HG02970 (cell line): Measurements from ENCODE around the gene MAML2.
A peak's percentile ranks its signal among the peaks of the same experiment; 100 is the strongest.

Experiments
- ATAC-seq: cut with Tn5 transposase; IDR thresholded peaks from one replicate; pipeline ENCODE4 v1.9.1; 2021; ENCODE audit warnings: mild to moderate bottlenecking, moderate library complexity, moderate number of reproducible peaks; ENCODE audit not compliant: unreplicated experiment, low FRiP score

MAML2 gene

DNA sequence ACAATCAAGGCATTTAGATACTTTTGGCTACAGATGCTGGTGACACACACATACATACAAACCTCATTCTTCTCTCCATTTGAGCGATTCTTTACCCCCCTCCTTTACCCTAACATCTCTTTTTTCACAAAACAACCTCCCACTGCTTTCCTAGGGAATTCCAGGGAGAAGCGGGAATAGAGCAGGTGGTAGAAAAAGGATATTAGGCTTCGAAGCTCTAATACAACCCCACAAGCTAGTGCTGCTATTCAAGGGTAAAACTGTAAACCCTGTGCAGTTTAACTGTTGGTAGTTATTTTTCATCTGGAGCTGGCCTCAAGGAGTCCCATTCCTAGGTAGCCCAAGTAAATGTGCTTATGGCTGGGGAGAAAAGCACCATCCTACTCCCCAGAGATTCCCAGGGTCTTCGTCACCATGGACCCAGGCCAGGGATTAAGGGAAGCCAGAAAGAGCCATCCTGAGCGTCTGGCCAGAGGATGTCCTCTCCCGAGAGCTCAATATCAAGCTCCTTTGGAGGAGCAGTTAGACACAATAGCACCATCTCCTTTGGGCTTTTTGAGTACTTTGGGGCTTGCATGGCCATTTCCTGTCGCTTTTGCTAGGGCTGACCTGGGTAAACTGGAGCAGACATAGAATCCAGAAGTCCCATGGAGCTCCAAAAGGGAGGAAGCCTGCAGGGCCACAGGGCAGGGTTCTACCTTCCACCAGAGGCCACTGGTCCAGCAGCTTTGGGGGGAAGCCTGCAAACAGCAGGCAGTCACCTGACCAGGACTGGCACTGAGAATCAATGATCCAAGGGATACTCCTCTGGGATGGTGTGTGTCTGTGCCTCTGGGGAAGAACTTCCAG, 3.1 kb downstream of the MAML2 start:
- ATAC-seq, result no peak

DNA sequence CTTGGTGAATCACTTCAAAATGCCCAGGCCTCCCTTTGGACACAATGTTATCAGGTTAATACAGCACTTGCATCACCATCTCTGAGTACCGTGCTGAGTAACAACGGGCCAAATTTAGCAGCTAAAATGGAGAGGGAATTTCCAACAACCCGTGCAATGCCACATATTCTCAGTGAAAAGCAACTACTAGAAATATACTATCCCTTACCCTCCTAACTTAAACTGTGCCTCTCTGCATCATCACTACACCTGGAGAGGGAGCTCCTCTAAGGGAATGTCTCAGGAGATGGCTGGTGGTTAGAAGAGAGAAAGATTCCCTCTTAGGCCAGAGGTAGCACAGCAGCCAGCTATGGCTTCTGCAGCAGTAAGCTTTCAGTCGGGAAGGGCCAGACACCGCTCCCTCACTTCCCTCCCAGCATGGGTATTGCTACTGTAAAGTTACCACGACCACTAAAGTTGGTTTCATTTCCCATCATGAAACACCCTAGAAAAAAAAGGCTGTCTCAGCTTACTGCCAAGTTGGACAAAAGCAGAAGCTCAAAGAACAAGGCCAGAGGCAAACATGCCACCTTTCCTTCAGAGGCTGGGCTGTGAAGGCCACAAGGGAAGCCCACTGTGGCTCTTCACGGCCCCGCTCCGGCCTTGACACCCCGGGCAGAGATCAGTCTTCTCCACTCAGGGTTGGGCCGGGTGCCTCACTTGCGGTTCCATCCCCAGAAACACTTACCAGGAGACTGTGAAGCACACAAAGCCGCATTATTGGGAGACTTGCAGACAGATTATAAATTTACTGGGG, 3.9 kb downstream of the MAML2 start:
- ATAC-seq, result peak; percentile 34

DNA sequence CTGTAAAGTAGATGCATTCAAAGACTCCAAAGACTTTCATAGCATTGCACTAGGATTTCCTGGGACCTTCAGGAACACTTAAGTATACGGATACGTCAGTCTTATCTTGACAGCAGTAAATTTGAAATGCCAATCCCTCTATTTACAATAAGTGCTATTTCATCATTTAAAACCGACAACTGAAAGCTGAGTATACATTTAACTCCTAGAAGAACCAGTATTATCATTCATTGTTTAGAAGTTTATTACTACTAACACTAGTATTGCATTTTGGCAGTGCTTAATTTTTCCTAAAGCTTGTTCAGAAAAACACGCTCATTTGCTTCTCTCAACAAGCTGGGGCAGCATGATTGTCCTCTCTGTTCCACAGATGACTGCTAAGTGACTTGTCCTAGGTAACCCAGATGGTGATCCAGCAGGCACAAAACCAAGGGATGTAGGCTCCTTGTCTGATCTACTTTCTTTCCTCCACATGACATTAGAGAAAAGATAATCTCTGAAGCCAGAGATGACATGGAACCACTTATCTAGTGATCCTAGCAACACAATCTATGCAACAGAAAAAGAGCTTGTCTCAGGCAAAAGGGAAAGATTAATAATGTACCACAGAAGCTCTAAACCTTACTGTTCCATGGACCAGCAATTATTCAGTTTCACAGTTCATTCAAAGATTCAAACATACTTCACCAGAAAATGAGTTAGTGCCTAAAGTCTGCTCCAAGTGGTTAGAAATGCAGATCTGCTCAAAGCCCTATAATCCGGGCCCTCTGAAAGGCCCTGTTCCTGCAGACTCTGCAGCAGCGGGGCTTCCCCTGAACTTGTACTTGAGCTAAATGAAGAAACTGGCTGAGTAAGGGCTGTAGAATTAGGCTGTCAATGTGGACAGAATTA, 5.2 kb downstream of the MAML2 start:
- ATAC-seq, result no peak

DNA sequence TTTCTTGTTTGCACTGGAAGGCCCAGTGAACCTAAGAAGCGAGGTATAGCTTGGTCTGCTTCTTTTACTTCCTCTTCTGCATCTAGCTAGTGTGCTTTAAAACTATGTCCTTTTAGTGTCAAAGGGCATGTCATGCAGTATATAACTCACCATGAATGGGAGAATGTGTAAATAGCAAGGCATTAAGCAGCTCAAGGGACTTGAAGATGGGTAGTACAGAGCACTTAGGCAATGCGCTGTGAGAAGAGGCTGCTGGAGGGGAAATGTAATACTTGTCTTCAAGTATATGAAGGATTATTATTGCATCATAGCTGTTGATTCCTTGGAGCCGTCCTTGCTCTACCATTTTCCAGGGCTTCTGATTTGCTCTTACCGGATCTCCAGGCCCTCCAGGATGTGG, 7.6 kb downstream of the MAML2 start:
- no peak for ATAC-seq

DNA sequence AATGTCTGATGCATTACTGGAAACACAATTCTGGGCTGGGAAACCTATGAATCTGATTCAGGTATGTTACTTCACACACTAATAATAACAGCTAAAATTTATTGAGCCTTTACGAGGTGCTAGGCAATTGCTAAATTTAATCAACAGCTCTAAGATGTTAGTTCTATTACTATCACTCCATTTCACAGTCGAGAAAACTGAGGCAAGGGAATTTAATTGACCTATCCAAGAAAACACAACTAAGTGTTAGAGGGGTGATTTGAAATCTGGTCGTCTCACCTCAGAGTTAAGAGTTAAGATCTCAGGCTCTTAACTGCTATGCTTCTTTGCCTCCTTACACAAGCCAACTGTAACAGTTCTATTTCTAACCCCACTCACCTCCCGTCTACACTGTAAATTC, 8.8 kb downstream of the MAML2 start:
- ATAC-seq, result no peak

DNA sequence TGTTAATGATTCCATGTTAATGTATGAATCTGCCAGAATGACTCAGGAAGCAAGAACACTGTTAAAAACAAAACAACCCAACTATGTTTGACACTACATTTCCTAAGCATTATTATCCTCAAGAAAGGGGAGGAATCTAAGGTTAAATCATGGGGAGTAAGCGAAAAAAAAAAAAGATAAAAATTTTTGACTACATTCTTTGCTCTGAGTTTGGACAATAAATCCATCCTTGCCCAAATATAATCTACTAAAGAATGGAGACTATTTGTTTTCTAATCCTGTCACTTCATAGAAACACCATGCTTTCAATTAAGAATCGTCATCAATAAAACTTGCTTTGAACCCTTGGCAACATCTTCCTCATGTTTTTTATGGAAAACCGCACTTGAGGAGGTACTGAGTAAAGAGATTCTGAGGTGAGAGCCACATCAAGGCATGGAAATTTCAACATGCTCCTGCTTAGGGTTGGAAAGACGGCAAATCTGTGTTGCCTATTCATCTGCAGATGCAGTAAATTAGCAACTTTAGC, 9.7 kb downstream of the MAML2 start:
- ATAC-seq, result no peak

DNA sequence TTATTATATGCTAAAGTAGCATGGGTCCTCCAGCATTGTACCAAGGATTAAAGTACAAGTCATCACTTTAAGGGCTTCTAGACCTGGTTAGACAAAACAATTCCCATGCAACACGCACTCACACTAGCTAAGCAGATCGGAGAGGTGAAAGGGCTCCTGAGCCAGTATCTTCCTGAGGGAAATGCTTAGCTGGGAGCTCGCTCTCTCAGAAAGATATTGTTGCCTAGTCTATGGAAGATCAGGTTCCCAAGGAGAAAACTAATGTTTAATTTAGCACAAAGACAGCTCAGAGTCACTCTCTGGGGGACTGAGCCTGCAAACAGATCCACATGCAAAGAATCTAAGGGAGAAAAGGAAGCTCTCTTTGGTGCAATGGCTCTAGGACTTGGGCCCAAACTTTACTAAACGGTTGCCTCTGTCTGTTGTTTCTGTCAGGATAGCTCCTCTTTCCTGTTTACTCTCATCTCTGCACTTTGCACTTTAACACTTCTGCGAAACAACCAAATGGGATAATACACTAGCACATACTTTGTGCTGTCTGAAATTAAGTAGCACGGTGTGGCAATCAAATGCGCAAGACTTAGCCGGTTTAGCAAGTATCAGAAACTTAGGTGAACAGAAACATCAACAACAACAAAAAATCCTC, 10.7 kb downstream of the MAML2 start:
- no peak for ATAC-seq

DNA sequence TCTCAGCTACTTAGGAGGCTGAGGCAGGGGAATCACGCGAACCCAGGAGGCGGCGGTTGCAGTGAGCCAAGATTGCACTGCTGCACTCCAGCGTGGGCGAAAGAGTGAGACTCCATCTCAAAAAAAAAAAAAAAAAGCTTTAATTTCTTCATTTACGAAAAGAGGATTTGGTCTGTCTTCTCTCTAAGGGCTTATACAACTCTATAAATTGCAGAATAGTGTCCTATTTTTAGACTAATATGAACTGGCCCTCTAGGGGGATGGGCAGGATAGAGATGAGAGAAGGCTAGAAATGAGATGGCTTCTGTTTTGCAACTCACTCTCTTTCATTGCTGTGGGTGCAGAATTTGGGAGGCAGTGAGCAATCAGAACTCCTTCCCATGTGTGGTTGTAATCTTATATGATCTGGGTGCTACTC, 11.3 kb downstream of the MAML2 start:
- ATAC-seq, result no peak

DNA sequence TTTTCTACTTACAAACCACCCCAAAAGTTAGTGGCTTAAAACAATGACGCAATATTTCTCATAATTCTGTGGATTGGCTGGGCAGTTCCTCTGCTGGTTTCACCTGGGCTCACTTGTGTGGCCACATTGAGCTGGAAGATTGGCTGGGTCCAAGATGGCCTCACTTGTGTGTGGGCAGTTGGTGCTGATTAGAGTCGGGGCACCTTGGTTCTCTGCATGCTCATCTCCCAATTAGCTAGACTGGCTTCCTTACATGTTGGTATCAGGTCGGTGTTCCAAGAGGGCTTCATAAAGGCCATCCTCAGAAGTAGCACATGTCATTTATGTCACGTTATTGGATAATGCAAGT, 12.5 kb downstream of the MAML2 start:
- no peak for ATAC-seq

DNA sequence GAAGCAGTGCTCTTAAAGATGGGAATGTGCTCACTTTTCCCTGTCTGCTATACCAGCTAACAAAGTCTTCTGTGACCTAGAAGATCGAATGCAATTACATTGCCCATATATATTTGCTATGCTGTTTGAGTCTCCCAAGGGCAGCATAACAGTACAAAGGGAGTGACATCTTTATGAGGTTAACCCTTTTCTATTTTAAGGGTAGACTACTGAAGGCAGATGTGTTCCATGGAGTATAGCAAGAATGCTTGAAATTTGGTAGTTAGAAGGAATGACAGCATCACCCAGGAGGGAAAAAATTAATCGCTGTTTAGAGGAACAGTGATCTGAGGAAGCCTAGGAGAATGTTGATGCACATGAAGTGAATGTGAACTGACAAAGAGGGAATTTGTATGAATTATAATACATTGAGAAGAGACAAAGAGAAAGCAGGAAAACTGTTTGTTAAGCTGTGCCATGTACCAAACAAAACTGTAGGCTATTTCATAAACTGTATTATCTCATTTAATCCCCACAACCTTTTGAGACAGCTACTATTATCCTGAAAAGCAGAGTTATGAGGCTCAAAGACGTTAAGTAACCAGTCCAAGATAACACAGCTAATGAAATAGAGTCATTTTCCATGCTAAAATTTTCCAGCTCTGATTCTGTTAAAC, 13.0 kb downstream of the MAML2 start:
- ATAC-seq, result no peak

DNA sequence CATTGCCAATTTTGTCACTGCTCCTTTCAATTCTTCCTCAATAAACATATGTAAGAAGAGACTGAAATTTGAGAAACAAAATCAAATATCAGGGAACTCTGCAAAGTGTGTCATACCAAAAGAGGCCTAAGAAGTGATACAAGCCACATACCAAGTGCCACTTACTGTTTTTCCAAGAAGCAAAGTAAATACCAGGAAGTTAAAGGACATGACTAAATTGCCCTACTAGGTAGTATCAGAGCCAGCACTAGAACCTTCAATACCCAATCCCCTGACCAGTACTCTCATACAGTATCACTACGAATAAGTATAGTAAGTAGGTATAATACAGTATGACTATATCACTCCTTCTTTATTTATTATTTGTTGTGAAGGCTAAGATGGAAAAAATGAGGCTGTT, 13.6 kb downstream of the MAML2 start:
- ATAC-seq, result no peak

DNA sequence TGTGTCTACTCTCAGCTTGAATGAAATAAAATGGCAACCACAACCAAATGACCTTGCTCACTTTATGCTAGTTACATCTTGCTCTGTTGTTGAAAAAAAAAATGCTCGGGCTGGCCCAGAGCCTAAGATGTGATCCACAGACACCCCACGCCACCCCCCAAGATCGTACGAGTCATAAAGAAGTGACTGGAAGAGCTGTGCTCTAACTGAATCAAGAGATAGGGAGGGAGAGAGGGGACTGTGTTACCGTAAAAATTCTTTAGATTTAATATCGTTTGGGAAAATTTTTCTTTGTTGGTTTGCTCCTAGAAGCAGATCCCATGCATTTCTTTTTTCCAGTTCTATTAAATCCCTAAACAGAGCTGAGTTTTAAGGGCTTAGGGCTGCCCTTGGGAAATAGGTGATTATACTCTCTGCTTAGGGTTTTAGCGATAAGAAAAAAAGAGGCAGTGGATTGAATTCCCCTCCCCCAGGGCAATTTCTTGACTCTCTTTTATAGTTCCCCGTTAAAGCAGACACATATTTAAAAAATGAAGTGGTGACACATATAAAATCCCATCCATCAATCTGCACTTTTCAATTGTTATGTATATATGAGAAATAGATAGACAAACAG, 14.5 kb downstream of the MAML2 start:
- ATAC-seq, result no peak

DNA sequence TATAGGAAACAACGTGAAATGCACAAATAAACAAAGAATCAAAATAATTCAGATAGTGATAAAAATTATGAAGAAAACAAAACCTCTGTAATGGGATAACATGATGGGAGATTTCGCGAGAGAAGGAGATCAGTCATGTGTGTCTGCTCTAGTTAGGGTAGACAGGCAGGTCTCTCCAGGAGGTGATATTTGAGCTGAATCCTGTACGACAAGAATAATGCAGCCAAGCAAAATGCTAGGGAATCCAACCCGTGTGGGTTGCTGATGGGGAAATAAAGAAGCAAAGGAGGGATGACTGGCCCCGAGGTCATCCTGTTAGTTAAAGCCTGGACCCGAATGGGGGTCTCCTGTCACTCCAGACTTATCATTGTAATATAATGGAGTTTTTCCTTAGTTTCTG, 16.0 kb downstream of the MAML2 start:
- no peak for ATAC-seq

DNA sequence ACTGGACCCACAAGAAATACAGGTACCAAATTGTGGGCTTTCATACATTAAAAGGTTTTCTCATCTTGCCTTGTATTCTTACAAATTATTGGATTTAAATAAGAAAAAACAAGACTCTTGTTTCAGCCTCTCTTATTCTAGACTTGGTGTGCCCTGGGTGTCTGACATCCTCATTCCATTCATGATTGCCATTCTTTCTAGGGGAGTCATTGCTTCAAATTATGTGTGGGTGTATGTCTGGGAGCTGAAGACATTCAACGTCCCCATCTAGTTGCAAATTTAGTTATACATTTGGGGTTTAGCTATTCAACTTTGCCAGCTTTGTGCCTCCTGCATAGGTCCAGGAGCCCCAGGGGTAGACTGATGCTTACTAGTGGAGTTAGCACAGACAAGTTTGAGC, 18.1 kb downstream of the MAML2 start:
- ATAC-seq, result no peak

DNA sequence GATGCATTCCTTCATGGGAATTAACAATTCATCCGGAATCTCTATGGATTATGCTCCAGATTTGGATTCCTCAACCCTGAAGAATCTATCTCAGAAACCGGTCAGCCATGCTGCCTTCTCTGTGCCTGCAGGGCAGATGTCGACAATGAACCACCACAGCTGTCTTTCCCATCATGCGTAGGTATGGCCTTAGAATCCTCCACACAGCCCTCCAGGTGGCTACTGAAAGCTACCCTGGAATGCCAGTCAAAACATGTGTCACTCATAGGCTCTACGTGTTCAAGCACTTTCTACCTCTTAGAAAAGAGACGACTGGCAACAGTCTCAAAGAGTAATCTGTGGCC, 19.4 kb downstream of the MAML2 start:
- ATAC-seq, result no peak

DNA sequence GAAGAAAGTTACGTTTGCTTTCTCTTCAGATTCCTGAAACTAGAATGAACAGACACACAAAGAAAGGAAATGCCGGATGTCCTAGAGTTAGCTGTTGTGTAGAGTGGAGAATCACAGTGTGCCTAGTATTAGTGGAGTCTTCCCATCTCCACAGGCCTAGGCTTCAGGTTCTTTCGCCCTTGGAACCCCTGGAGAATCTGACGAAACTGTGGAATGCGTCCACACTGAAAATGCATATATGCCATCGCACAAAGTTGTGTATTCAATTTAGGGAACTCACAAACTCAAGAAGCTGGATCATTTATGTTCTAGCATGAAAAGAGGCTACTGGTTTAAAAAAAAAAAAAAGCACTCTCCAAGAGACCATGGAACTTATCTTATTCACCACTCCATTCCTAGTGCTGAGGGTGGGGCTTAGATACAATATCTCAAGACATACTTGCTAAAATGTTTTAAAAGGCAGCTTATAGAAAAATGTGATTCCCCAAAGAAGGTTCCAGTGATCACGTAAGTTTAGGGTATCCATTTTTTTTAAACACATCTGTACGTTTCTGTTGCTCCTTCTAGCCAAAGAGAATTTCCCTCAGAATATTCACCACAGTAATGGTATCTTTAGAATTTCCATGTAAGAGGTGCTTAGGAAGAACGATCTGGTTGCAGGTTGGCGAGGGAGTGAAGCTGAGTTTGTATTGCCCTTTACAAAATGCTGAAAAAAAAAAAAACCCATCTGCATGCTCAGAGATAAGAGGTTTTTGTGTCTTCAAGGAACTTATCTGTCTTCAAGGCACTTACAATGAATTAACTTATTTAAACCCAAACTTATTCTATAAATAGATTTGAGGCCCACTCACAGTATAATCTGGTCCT, 20.0 kb downstream of the MAML2 start:
- ATAC-seq, result no peak

DNA sequence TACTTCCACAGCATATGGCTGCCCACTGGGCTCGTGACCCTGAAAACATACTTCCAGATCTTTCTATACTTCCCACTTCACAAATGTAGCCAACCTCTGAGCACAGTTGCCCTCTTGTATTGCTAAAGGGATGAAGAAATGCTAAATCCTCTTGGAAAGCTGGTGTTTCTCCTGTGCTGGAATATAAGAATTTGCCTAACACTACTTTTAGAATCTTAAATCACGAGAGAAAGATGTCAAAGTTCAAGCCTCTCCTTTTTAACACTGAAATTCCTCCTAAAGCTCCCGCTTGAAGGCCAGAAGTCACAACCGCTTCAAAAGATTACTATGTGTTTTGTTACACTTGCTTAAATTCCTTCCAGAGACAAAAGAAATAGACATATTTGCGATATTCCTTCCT, 21.9 kb downstream of the MAML2 start:
- no peak for ATAC-seq

DNA sequence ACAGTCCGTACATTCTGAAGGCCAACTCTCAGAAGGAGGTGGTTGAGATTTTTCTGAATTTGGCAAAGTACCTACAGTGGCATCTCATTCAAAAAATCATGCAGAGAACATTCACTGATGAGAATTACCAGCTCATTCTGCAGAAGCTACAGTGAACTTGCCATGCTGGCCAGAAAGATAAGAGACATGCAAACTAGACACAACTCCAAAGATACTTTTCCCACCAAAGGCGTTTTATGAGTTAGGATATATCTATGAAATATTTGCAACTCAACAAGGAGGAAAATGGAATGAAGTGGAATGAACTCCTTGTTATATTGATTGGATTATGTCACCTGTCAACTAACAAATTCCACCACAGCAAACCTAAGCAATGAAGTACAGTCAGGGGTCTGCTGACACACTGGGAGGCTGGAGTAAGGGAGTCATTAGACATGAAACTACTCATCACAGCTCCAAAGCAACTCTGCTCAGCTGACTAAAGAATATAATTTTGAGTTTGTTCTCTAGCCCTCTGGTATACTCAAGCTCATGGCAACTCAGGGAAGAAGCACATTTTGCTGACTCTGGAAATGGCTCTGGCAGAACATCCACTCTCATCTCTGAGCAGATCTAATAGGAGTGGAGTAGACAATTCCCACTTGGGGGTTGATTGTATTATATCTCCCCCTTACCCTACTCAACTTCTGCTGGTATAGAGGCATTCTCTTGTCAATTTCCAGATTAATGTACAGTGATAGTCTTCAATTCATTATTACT, 22.9 kb downstream of the MAML2 start:
- no peak for ATAC-seq
